Activated naive CD8-positive, alpha-beta T cell treated with anti-CD3 and anti-CD28 coated beads, Interleukin-2, amount 50 U/mL, for 16 hours (primary cell): ENCODE results near the gene KDSR.

Experiments
- DNase-seq: peaks from one replicate; pipeline ENCODE4 v3.0.0-alpha.2; 2020; ENCODE audit warnings: low read depth, low spot score

The KDSR gene

GRCh38 chr18:63306819-63307550, 60.0 kb downstream of the KDSR start:
- DNase-seq: no peak

DNA sequence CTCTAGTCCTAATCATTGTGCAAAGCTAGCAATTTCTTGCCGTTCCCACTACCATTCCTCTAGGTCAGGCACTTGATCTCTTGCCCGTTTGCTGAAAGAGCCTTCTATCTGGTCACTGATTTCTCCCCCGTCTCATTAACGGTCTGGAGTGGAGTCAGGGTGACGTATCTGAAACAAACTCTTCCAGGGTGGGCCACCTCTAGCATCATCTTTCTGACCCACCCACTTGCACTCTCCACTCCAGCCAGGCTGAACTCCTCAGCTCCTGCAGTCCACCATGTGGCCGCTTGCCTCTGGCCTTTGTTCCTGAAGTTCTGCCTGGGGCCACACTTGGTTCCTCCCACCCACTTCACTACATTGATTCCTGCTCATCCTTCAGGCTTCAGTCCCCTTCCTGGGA, 60.8 kb downstream of the KDSR start:
- no peak for DNase-seq

- no peak for DNase-seq
Measured at GRCh38 chr18:63303547-63303946, 63.5 kb downstream of the KDSR start.

GRCh38 chr18:63302636-63303405, 64.2 kb downstream of the KDSR start:
- DNase-seq: no peak

- no peak for DNase-seq
Measured at GRCh38 chr18:63302220-63302619, 64.8 kb downstream of the KDSR start.

- DNase-seq: no peak
Measured at GRCh38 chr18:63301434-63301833, 65.6 kb downstream of the KDSR start.

DNA sequence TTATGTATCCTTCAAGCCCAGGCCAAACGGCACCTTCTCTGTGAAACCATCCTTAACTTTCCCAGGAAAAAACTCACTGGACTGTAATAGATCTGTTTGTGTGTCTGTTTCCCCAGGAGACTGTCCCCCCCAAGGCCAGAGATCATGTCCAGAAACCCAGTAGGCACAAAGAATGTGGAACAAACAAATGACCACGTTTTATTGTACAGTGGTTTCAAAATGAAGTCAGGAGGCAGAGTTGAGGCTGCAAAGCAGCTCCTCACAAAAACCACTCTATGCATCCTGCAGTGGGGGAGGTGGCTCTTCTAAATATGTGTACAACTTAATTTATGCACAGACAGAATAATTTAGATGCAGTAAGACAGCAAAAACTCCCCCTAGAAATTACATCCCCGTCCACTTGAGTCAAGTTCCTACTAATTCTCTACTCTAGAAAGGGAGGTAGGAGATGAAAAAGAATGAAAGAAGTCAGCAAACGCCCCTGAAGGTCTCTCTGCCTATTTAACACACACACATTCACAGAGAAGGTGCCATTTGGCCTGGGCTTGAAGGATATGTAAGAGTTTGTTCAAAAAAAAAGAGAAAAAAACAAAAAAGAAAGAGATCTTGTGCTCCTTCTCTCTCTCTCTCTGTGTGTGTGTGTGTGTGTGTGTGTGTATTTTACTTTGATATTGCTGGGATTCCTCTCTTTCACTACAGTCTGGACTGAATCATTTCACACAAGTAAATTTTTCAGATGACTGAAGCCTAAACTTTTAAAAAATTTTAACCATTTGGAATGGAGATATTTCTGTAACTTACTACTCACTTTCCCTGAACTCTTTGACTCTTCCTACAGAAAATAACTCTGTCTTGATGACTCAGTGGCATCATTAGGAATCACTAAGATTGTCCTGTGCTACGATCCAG, 66.9 kb downstream of the KDSR start:
- no peak for DNase-seq

- DNase-seq: no peak
Measured at GRCh38 chr18:63298400-63299365, 68.3 kb downstream of the KDSR start.

DNA sequence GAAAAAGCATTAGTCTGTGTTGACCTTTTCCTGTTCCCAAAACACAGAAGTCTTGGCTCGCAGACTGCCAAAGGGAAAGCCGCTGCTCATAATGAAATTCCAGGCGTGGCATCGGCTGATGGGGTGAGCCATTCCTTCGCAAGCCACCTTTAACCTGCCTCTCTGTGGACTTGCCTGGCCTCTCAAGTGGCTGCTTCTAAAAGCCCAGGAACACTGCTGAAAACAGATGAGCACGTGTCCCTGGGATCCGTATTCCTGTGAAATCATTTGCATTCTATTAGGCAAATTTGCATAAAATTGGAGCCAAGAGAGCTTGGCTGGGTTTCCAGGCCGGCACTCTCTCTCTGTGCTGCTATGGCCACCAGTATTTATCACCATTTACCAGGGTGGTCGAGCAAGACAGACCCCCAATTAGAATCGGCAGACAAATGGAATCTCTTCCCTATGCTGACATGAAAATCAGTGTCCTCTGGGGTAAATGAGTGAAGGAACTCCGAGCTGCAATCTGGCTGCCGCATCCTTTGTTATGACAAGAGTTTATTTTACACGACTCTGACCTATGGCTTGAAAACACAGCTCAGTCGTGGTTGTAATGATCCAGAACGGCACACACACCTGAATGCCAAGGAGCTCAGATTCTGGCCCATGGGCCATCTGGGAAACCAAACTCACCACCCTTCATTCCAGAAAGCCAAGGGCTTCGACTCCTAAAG, 69.2 kb downstream of the KDSR start:
- no peak for DNase-seq

DNA sequence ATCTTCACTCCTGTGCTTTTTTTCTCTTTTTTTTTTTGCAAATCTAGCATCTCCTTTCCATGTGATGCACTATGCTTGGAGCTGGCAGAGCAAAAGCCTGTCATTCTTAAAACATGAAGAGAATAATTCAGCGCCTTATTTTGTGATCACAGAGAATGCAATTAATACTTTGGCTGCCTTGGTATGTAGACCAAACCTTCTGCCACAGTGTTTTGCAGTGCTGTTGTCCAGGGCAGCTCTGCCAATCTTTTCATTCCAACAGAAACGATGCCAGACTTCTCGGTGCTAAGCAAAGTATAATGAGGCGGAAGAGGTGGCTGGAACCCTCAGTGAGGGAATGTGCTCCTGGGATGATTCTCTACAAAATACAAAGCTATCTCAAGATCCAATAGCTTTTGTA, 73.1 kb downstream of the KDSR start:
- no peak for DNase-seq

GRCh38 chr18:63292831-63293683, 73.9 kb downstream of the KDSR start:
- no peak for DNase-seq

GRCh38 chr18:63291278-63291677, 75.7 kb downstream of the KDSR start:
- DNase-seq: no peak

- no peak for DNase-seq
Measured at GRCh38 chr18:63290821-63291200, 76.2 kb downstream of the KDSR start.

DNA sequence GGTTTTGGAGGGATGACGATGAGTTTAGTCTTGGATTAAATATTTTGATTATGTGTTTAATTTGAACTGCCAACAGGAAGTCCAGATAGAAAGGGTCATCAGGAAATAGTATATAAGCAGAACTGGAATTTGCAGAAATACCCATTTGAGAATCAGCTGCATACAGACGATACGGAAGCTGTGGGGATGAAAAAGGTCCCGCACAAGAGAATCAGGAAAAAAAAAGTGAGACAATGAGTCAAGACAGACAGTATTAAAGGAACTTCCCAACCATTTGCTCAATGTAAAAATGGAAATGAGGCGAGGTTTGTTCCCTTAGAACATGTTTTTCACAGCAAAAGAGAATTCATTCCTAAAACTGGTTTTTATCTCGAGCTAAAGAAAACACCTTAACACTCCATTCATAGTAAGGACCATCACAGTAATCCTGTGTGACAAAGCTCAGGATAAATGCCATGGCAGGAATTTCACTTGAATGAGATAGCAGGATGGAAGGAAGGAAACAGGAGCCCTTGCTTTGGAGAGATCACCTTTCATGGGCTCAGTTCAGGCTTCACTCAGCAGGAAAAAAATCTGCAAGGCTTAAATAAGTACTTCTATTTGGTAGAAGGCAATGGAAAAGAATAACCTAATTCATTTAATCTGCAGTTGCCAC, 76.7 kb downstream of the KDSR start:
- no peak for DNase-seq

- no peak for DNase-seq
Measured at GRCh38 chr18:63288311-63288710, 78.7 kb downstream of the KDSR start.

- no peak for DNase-seq
Measured at GRCh38 chr18:63287691-63288220, 79.2 kb downstream of the KDSR start.

- no peak for DNase-seq
Measured at GRCh38 chr18:63286926-63287325, 80.1 kb downstream of the KDSR start.
